IPS-20b (cell line): ENCODE data around the gene LMOD1.

Source experiments
- H3K27ac ChIP-seq: one replicate; pipeline ENCODE4 v1.5.1; 2013; ENCODE audit warnings: low read length
- H3K27me3 ChIP-seq: 2 replicates; pipeline ENCODE4 v1.6.1; 2013; ENCODE audit warnings: mild to moderate bottlenecking, low read length, inconsistent platforms; ENCODE audit not compliant: insufficient read depth
- H3K36me3 ChIP-seq: 2 replicates; pipeline ENCODE4 v1.6.1; 2013; ENCODE audit warnings: low read depth, mild to moderate bottlenecking, inconsistent platforms, low read length, moderate library complexity; ENCODE audit not compliant: insufficient read depth
- H3K4me1 ChIP-seq: 2 replicates; pipeline ENCODE4 v1.6.1; 2013; ENCODE audit warnings: mild to moderate bottlenecking, control low read depth, inconsistent platforms, low read length, moderate library complexity; ENCODE audit not compliant: insufficient read depth
- H3K4me3 ChIP-seq: 2 replicates; pipeline ENCODE4 v1.5.1; 2013; ENCODE audit warnings: mild to moderate bottlenecking, low read length, inconsistent platforms
- H3K9ac ChIP-seq: 2 replicates; pipeline ENCODE4 v1.6.1; 2013; ENCODE audit warnings: low read depth, mild to moderate bottlenecking, inconsistent platforms, low read length, moderate library complexity
- H3K9me3 ChIP-seq: 2 replicates; pipeline ENCODE4 v1.6.1; 2013; ENCODE audit warnings: mild to moderate bottlenecking, low read depth, low read length, inconsistent platforms; ENCODE audit not compliant: insufficient read depth

LMOD1 gene

DNA sequence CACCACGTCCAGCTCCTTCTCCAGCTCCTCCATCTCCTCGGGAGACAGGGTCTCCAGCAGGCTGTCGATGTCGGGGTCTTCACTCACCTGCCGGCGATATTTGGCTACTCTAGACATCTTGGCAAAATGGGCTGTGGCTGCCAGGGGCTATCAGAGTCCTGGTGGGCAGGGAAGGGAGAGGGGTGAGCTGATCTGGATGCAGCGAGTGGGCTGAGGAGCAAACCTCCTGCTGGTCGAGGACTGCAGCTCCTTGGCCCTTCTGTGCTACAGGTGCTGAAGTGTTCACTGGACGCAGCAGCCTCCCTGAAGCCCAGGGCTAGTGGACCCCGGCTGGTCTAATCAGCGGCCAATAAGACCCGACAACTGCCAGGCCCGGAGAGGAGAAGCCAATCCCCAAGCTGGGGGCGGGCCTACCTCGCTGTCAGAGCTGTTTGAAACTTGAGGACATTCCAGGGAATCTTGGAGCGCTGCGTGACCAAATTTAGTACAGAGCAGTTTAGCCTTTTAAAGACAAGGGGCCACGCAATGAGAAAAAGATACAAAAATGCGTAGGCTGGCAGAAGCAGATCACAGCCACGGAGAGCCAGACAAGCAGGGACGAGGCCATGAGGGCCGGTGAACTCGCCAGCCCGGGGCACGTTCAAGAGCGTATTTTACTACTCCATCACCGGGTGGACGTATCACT lies at the start of gene LMOD1:
TSS of gene LMOD1 (minus strand) at position 325 of the 685 bp plus-strand sequence. CDS start at position 117, 208 bp downstream.
- Histone ChIP-seq H3K9ac (peak within 1 kb of the TSS; percentile 42; the same call in 1 of the 2 replicates), H3K9me3 (no peaks in the 10 kb centered on the region), H3K4me3 (peak within 1 kb of the TSS; percentile 70), H3K27me3 (peaks cover 29% of the 10 kb centered on the region), H3K36me3 (no peaks in the 10 kb centered on the region), H3K27ac (no peak within 1 kb of the TSS), H3K4me1 (peaks cover 11% of the 10 kb centered on the region; the same call in 1 of the 2 replicates)

DNA sequence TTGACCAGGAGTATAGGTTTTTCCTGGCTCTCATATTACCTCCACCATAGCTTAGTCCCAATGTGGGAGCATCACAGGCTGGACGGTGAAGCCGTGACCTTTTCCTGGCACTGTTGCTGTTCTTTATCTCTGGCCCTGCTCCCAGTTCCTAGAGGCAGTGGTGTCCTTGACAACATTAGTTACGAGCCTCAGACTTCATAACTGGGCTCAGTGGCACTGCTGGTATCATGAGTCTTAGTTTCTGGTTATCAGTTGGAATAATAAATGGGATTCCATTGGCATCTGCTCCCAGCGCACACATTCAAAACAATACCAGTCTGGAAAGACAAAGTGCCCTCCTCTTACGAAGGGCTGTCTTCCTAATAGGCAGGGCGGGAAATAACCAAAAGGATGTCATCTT lies 44.1 kb upstream of the LMOD1 start:
- Histone ChIP-seq H3K9ac (no peak overlapping the region), H3K27me3 (no peaks in the 10 kb centered on the region), H3K36me3 (peaks cover 58% of the 10 kb centered on the region)

DNA sequence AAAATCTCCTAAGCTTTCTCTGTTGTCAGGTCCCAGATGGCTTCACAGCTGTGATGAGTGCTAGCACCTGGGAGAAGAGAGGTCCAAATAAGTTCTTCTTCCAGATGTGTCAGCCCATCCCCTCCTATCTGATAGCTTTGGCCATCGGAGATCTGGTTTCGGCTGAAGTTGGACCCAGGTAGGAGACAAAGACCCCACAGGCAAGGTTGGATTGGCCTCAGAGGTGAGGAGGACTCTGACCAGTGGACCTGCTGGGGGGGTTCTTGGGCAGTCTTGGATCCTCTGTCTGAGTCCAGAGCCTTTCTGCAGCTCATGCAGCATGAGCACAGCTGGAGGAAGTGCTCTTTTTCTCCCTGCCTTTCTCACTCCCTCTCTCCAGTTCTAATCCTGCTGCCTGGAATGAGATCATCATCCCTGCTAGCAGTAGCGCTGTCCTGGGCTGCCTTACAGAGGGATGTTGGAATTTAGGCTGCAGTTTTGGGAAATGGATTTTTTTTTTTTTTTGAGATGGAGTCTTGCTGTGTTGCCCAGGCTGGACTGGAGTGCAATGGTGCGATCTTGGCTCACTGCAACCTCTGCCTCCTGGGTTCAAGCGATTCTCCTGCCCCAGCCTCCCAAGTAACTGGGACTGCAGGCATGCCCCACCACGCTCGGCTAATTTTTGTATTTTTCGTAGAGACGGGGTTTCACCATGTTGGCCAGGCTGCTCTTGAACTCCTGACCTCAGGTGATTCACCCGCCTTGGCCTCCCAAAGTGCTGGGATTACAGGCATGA lies 43.2 kb upstream of the LMOD1 start:
- Histone ChIP-seq H3K4me1 (no peaks in the 10 kb centered on the region), H3K27me3 (no peaks in the 10 kb centered on the region), H3K4me3 (no peak overlapping the region), H3K9ac (no peak overlapping the region), H3K9me3 (no peaks in the 10 kb centered on the region), H3K36me3 (peaks cover 51% of the 10 kb centered on the region), H3K27ac (no peak overlapping the region)

More for the DNA sequence above, 44.1 kb upstream of the LMOD1 start:
- H3K27ac ChIP-seq: no peak overlapping the region
- H3K4me1 ChIP-seq: no peaks in the 10 kb centered on the region
- H3K4me3 ChIP-seq: no peak overlapping the region
- no peaks in the 10 kb centered on the region for H3K9me3 ChIP-seq

DNA sequence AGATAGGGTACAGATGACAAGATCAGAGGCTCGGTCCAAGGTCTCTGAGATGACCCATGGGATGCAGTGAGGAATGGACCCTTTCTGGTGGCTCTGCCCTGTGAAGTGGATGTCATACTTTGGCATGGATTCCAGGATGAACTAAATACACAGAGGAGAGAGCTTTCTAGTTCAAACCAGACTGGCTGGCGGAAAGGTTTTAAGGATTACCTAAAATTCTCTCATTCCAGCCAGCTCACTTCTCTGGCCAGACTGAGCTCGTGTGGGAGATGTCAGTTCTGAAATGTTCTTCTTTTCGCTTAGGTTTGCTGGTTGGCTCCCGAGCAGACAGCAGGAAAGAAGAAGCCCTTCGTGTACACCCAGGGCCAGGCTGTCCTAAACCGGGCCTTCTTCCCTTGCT lies 42.3 kb upstream of the LMOD1 start:
- no peak overlapping the region for H3K9ac ChIP-seq
- H3K36me3 ChIP-seq: peaks cover 45% of the 10 kb centered on the region
- no peaks in the 10 kb centered on the region for H3K27me3 ChIP-seq
- no peak overlapping the region for H3K4me3 ChIP-seq
- no peaks in the 10 kb centered on the region for H3K9me3 ChIP-seq
- H3K4me1 ChIP-seq: peaks cover 2% of the 10 kb centered on the region; the same call in 1 of the 2 replicates
- H3K27ac ChIP-seq: no peak overlapping the region

DNA sequence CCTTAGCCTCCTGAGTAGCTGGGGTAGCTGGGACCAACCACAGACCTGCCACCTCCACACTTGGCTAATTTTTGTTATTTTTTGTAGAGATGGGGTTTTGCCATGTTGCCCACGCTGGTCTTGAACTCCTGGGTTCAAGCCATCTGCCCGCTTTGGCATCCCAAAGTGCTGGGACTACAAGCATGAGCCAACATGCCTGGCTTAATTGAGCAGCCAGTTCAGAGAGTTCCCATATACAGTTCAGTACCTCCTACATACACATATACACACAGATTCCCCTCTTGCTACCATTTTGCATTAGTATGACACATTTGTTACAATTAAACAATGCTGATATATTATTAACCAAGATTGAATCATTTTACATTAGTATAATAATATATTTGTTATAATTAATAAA lies 39.0 kb upstream of the LMOD1 start:
- no peak overlapping the region for H3K27ac ChIP-seq
- H3K4me3 ChIP-seq: no peak overlapping the region
- H3K9ac ChIP-seq: no peak overlapping the region
- no peaks in the 10 kb centered on the region for H3K9me3 ChIP-seq
- H3K27me3 ChIP-seq: peaks cover 13% of the 10 kb centered on the region; the same call in 1 of the 2 replicates
- peaks cover 4% of the 10 kb centered on the region; the same call in 1 of the 2 replicates for H3K4me1 ChIP-seq
- peaks cover 19% of the 10 kb centered on the region for H3K36me3 ChIP-seq

DNA sequence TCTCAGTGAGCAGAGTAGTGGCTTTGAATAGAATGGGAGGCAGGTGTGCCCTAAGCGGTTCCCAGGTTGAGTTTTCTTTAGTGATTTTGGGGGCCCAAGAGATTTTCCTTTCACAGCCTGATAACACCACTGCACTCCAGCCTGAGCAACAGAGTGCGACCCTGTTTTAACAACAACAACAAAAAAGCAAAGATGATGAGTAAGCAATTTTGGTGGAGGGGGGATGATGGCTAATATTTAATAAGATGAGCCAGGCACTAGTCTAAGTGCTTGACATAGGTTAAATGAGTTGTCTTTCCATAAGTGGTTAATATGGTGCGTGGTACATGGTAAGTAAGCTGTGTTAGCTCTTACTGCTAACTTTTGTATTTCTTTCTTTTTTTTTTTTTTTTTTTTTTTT lies 38.1 kb upstream of the LMOD1 start:
- H3K27ac ChIP-seq: no peak overlapping the region
- peak overlapping the region; percentile 90; the same call in 1 of the 2 replicates for H3K4me3 ChIP-seq
- H3K27me3 ChIP-seq: peaks cover 13% of the 10 kb centered on the region; the same call in 1 of the 2 replicates
- peaks cover 11% of the 10 kb centered on the region for H3K36me3 ChIP-seq
- H3K4me1 ChIP-seq: peaks cover 4% of the 10 kb centered on the region; the same call in 1 of the 2 replicates
- H3K9ac ChIP-seq: no peak overlapping the region
- H3K9me3 ChIP-seq: no peaks in the 10 kb centered on the region

DNA sequence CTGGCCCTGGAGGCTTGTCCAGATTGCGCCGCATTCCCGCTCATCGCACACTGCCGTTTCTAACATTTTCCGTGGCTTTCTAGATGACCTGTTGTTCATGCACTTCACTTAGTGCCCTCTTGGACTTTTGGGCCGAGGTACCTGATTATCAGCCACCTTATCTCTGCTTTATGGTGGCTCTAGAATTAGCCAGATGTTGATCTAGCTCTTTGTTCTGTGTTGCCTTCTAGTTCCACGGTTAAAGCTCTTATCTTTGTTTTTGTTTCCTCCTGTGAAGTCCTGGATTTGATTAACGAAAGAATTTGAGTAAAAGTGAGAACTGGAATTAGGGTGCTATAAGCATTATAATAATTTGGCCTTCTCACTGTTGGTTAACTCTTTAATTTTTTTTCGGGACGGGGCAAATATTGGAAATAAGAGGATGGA lies 37.0 kb upstream of the LMOD1 start:
- peak overlapping the region; percentile 82 for H3K9ac ChIP-seq
- peak overlapping the region; percentile 27 for H3K27ac ChIP-seq
- H3K27me3 ChIP-seq: peaks cover 13% of the 10 kb centered on the region; the same call in 1 of the 2 replicates
- peaks cover 4% of the 10 kb centered on the region; the same call in 1 of the 2 replicates for H3K4me1 ChIP-seq
- no peaks in the 10 kb centered on the region for H3K9me3 ChIP-seq
- 0 out of 2 replicates have a peak, but pooled peaks cover under 1% of the 10 kb centered on the region for H3K36me3 ChIP-seq
- H3K4me3 ChIP-seq: peak overlapping the region; percentile 90

DNA sequence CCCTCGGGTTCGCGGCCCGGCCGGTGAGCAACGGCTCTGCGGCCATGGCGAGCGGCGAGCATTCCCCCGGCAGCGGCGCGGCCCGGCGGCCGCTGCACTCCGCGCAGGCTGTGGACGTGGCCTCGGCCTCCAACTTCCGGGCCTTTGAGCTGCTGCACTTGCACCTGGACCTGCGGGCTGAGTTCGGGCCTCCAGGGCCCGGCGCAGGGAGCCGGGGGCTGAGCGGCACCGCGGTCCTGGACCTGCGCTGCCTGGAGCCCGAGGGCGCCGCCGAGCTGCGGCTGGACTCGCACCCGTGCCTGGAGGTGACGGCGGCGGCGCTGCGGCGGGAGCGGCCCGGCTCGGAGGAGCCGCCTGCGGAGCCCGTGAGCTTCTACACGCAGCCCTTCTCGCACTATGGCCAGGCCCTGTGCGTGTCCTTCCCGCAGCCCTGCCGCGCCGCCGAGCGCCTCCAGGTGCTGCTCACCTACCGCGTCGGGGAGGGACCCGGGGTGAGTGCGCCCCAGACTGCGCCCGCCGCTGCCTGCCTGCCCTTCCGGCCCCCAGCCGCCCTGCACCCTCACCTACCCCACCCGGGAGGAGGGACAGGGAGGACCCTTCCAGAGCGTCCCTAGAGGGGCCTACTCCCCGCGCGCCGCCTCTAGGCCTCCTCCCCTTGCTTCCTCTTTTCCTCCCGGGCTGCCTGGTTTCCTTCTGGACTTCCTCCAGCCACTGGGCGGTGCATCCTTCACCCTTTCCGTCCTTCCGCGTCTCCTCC lies 36.5 kb upstream of the LMOD1 start, which contains the start of gene RNPEP:
TSS of gene RNPEP (plus strand) at position 26 of the 757 bp plus-strand sequence. CDS start at position 45, 19 bp downstream.
- H3K4me1 ChIP-seq: peaks cover 4% of the 10 kb centered on the region; the same call in 1 of the 2 replicates
- peaks cover 13% of the 10 kb centered on the region; the same call in 1 of the 2 replicates for H3K27me3 ChIP-seq
- no peaks in the 10 kb centered on the region for H3K9me3 ChIP-seq
- peak within 1 kb of the TSS; percentile 82 for H3K9ac ChIP-seq
- peak within 1 kb of the TSS; percentile 90 for H3K4me3 ChIP-seq
- no peaks in the 10 kb centered on the region for H3K36me3 ChIP-seq
- peak within 1 kb of the TSS; percentile 27 for H3K27ac ChIP-seq

DNA sequence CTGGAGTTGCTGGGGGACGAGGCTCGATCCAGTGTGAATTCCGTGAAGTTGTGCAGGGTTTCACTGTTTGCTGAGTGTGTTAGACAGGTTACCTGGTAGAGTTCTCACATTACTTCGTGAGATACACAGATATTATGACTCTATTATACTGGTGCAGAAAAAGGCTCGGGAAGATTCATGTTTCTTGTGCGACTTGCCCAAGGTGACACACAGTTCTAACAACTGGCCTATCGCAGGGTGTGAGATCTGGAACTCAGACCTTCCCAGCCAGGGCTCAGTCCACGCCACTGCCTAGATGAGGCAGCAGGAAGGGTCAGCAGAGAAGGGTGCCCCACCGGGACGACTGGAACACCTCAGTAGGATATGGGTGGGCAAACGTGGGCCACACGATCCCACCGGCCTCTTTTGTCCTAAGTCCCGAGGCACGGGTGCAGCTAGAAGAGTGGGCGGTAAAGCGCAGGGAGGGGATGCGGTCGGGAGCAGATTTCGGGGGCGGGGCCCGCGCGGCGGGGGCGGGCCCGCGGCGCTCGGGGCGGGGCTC lies 35.8 kb upstream of the LMOD1 start:
- Histone ChIP-seq H3K9ac (peak overlapping the region; percentile 69; the same call in 1 of the 2 replicates), H3K36me3 (no peaks in the 10 kb centered on the region), H3K27ac (no peak overlapping the region), H3K27me3 (peaks cover 13% of the 10 kb centered on the region; the same call in 1 of the 2 replicates), H3K4me3 (peak overlapping the region; percentile 90), H3K9me3 (no peaks in the 10 kb centered on the region), H3K4me1 (peaks cover 4% of the 10 kb centered on the region; the same call in 1 of the 2 replicates)

DNA sequence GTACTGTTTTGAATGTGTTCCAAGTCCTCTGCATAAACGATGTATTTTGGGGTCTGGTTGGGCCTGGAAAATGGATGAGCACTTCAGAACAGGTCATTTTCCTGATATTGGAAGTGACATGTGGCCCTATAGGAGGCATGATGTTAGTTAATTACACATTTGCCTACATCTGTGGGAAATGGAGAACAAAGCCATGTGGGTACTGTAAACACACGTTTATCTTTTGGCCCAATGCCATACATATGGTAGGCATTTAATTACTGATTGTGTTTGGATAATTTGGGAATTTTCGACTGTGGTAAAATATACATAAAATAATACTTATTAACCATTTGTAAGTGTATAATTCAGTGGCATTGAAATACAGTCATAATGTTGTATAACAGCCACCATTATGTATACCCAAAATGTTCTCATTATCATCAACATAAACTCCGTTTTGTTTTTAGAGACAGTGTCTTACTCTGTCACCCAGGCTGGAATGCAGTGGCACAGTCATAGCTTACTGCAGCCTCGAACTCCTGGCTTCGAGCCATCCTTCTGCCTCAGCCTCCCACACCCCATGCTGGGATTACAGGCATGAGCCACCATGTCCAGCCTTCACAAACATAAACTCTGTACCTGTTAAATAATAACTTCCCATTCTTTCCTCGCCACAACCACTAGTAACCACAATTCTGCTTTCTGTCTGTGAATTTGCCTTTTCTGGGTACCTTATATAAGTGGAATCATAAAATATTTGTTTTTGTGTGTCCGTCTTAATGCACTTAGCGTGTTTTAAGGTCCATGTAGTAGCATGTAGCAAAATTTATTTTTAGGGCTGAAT lies 24.2 kb upstream of the LMOD1 start:
- Histone ChIP-seq H3K4me1 (no peaks in the 10 kb centered on the region), H3K27ac (no peak overlapping the region), H3K9ac (no peak overlapping the region), H3K36me3 (peaks cover 51% of the 10 kb centered on the region), H3K4me3 (no peak overlapping the region), H3K27me3 (no peaks in the 10 kb centered on the region), H3K9me3 (no peaks in the 10 kb centered on the region)
